Measurements from ENCODE around the gene TMEM202. TPM values are rescaled to one million over a fixed set of nuclear protein-coding genes. Genes with fewer than 3 reads are reported as not detected.

The TMEM202 gene
- total and polyA plus RNA-seq, 2 donors (not counting 1 experiment from before 2014, with no cell fraction given), result not detected

DNA sequence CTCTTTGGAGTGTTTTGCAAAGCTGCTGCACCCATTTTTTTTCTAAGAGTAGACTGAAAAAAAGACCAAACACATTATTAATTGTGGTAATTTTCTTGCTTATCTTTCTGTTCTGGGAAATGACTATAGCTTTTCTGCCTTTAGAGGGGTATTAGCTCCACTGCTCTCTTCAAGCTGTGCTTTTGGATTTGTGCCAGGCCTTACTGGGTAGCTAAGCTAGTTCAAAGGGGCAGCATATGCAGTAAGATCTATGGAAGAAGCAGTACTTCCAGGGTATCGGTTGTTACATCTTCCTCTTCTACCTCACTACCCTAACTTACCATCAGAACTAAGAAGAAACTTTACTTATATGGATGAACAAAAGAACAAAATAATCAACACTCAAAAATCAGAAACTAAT is 47.3 kb downstream of the TMEM202 start:
- Histone ChIP-seq H4K20me1 (ENCODE audit: control insufficient read depth, extremely low read depth, insufficient read depth, low read length) (no peaks in the 10 kb centered on the region), H3K27ac (ENCODE audit: insufficient read depth, low read length) (no peak overlapping the region), H2AFZ (ENCODE audit: low read length) (no peak overlapping the region), H3K4me1 (ENCODE audit: control insufficient read depth, extremely low read depth, insufficient read depth, low read length) (no peaks in the 10 kb centered on the region), H3K27me3 (ENCODE audit: control insufficient read depth, insufficient read depth, low read length) (no peaks in the 10 kb centered on the region), H3K36me3 (ENCODE audit: control insufficient read depth, insufficient read depth, low read length) (no peaks in the 10 kb centered on the region), H3K9ac (ENCODE audit: insufficient read depth, low read length) (no peak overlapping the region), H3K9me3 (ENCODE audit: control insufficient read depth, insufficient read depth, low read depth, low read length) (no peaks in the 10 kb centered on the region), H3K4me3 (replicated peaks in 1 of 4; ENCODE audit: control extremely low read depth in 1 of 4, insufficient read depth in 1 of 4, low read depth in 3 of 4, low read length in 4 of 4) (no peak overlapping the region), H3K4me2 (ENCODE audit: extremely low read depth, insufficient read depth, low read length) (no peak overlapping the region), H3K79me2 (ENCODE audit: control insufficient read depth, insufficient read depth, low read length) (no peaks in the 10 kb centered on the region)
- DNase-seq (ENCODE audit: low read depth in 2 of 2), result no peak
- TF ChIP-seq, protein P1, sequence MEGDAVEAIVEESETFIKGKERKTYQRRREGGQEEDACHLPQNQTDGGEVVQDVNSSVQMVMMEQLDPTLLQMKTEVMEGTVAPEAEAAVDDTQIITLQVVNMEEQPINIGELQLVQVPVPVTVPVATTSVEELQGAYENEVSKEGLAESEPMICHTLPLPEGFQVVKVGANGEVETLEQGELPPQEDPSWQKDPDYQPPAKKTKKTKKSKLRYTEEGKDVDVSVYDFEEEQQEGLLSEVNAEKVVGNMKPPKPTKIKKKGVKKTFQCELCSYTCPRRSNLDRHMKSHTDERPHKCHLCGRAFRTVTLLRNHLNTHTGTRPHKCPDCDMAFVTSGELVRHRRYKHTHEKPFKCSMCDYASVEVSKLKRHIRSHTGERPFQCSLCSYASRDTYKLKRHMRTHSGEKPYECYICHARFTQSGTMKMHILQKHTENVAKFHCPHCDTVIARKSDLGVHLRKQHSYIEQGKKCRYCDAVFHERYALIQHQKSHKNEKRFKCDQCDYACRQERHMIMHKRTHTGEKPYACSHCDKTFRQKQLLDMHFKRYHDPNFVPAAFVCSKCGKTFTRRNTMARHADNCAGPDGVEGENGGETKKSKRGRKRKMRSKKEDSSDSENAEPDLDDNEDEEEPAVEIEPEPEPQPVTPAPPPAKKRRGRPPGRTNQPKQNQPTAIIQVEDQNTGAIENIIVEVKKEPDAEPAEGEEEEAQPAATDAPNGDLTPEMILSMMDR (conservative IDR thresholded peaks at IDR 0.05 in 1 of 2, IDR thresholded peaks at IDR 0.05 in 1 of 2; ENCODE audit: low read depth in 1 of 2, low read length in 2 of 2), result no peak
- TF ChIP-seq EZH2 (IDR thresholded peaks at IDR 0.05; ENCODE audit: low read length, missing control alignments), result no peak

- H3K4me2 ChIP-seq (ENCODE audit: extremely low read depth, insufficient read depth, low read length), result no peak overlapping the region
- TF ChIP-seq, protein P1 (conservative IDR thresholded peaks at IDR 0.05 in 1 of 2, IDR thresholded peaks at IDR 0.05 in 1 of 2; ENCODE audit: low read depth in 1 of 2, low read length in 2 of 2), result no peak
- no peak for TF ChIP-seq EZH2 (IDR thresholded peaks at IDR 0.05; ENCODE audit: low read length, missing control alignments)
- H4K20me1 ChIP-seq (ENCODE audit: control insufficient read depth, extremely low read depth, insufficient read depth, low read length), result no peaks in the 10 kb centered on the region
- H3K36me3 ChIP-seq (ENCODE audit: control insufficient read depth, insufficient read depth, low read length), result no peaks in the 10 kb centered on the region
- no peak overlapping the region for H3K27ac ChIP-seq (ENCODE audit: insufficient read depth, low read length)
- H3K9me3 ChIP-seq (ENCODE audit: control insufficient read depth, insufficient read depth, low read depth, low read length), result no peaks in the 10 kb centered on the region
- H3K79me2 ChIP-seq (ENCODE audit: control insufficient read depth, insufficient read depth, low read length), result no peaks in the 10 kb centered on the region
- H3K9ac ChIP-seq (ENCODE audit: insufficient read depth, low read length), result no peak overlapping the region
- H3K4me3 ChIP-seq (replicated peaks in 1 of 4; ENCODE audit: control extremely low read depth in 1 of 4, insufficient read depth in 1 of 4, low read depth in 3 of 4, low read length in 4 of 4), result no peak overlapping the region
- no peaks in the 10 kb centered on the region for H3K4me1 ChIP-seq (ENCODE audit: control insufficient read depth, extremely low read depth, insufficient read depth, low read length)
- DNase-seq (ENCODE audit: low read depth in 2 of 2), result no peak
- no peak overlapping the region for H2AFZ ChIP-seq (ENCODE audit: low read length)
- peaks cover 2% of the 10 kb centered on the region for H3K27me3 ChIP-seq (ENCODE audit: control insufficient read depth, insufficient read depth, low read length)
Measured at GRCh38 chr15:72450805-72451204, 52.7 kb downstream of the TMEM202 start.

- Histone ChIP-seq H4K20me1 (ENCODE audit: control insufficient read depth, extremely low read depth, insufficient read depth, low read length) (no peaks in the 10 kb centered on the region), H3K4me1 (ENCODE audit: control insufficient read depth, extremely low read depth, insufficient read depth, low read length) (no peaks in the 10 kb centered on the region), H3K9me3 (ENCODE audit: control insufficient read depth, insufficient read depth, low read depth, low read length) (no peaks in the 10 kb centered on the region), H3K79me2 (ENCODE audit: control insufficient read depth, insufficient read depth, low read length) (no peaks in the 10 kb centered on the region), H3K27ac (ENCODE audit: insufficient read depth, low read length) (no peak overlapping the region), H3K36me3 (ENCODE audit: control insufficient read depth, insufficient read depth, low read length) (no peaks in the 10 kb centered on the region), H2AFZ (ENCODE audit: low read length) (no peak overlapping the region), H3K4me3 (replicated peaks in 1 of 4; ENCODE audit: control extremely low read depth in 1 of 4, insufficient read depth in 1 of 4, low read depth in 3 of 4, low read length in 4 of 4) (no peak overlapping the region), H3K9ac (ENCODE audit: insufficient read depth, low read length) (no peak overlapping the region), H3K27me3 (ENCODE audit: control insufficient read depth, insufficient read depth, low read length) (peaks cover 2% of the 10 kb centered on the region), H3K4me2 (ENCODE audit: extremely low read depth, insufficient read depth, low read length) (no peak overlapping the region)
- TF ChIP-seq, protein P1 (conservative IDR thresholded peaks at IDR 0.05 in 1 of 2, IDR thresholded peaks at IDR 0.05 in 1 of 2; ENCODE audit: low read depth in 1 of 2, low read length in 2 of 2), result no peak
- no peak for TF ChIP-seq EZH2 (IDR thresholded peaks at IDR 0.05; ENCODE audit: low read length, missing control alignments)
- DNase-seq (ENCODE audit: low read depth in 2 of 2), result no peak
Measured at GRCh38 chr15:72451224-72451623, 53.1 kb downstream of the TMEM202 start.

Data from fibroblast of lung (primary cell).